HG03159 (cell line): Measurements from ENCODE around the gene KSR1.
"Not testable (repeated sequence)": the region's sequence is repeated elsewhere in the genome, so short reads cannot be mapped to it uniquely, and the experiment has no call there.

Experiments used
- ATAC-seq: cut with Tn5 transposase; IDR thresholded peaks from one replicate; pipeline ENCODE4 v1.9.1; 2021; ENCODE audit warnings: mild to moderate bottlenecking, moderate library complexity; ENCODE audit not compliant: unreplicated experiment

KSR1 gene

GRCh38 chr17:27452828-27453227 is 3.4 kb upstream of the KSR1 start:
- no peak for ATAC-seq

- ATAC-seq: no peak
These were observed 2.8 kb upstream of the KSR1 start for GRCh38 chr17:27453471-27453870.

GRCh38 chr17:27454089-27454488 is 2.2 kb upstream of the KSR1 start:
- ATAC-seq: no peak

GRCh38 chr17:27455236-27455913 is 873 bp upstream of the KSR1 start:
- ATAC-seq: no peak

- ATAC-seq: peak; percentile 9
These were observed 572 bp downstream of the KSR1 start for GRCh38 chr17:27456681-27457359.

- no peak for ATAC-seq
These were observed 1.1 kb downstream of the KSR1 start for GRCh38 chr17:27457360-27457715.

- ATAC-seq: no peak
These were observed 1.7 kb downstream of the KSR1 start for GRCh38 chr17:27457731-27458523.

- no peak for ATAC-seq
These were observed 2.3 kb downstream of the KSR1 start for GRCh38 chr17:27458524-27458908.

- ATAC-seq: no peak
These were observed 3.2 kb downstream of the KSR1 start for GRCh38 chr17:27459433-27459832.

- no peak for ATAC-seq
These were observed 4.0 kb downstream of the KSR1 start for GRCh38 chr17:27460196-27460725.

GRCh38 chr17:27461192-27461859 is 5.1 kb downstream of the KSR1 start:
- no peak for ATAC-seq

GRCh38 chr17:27462149-27462548 is 5.9 kb downstream of the KSR1 start:
- no peak for ATAC-seq

GRCh38 chr17:27462714-27463113 is 6.5 kb downstream of the KSR1 start:
- no peak for ATAC-seq

- no peak for ATAC-seq
These were observed 7.0 kb downstream of the KSR1 start for GRCh38 chr17:27463235-27463677.

GRCh38 chr17:27464019-27464418 is 7.8 kb downstream of the KSR1 start:
- not testable (repeated sequence) for ATAC-seq

- no peak for ATAC-seq
These were observed 8.2 kb downstream of the KSR1 start for GRCh38 chr17:27464431-27464830.

- ATAC-seq: not testable (repeated sequence)
These were observed 9.6 kb downstream of the KSR1 start for GRCh38 chr17:27465875-27466274.

GRCh38 chr17:27466376-27466742 is 10.1 kb downstream of the KSR1 start:
- ATAC-seq: peak; percentile 26

- peak; percentile 58 for ATAC-seq
These were observed 10.6 kb downstream of the KSR1 start for GRCh38 chr17:27466743-27467375.

- no peak for ATAC-seq
These were observed 13.0 kb downstream of the KSR1 start for GRCh38 chr17:27469256-27469655.
